Stimulated activated CD8-positive, alpha-beta memory T cell treated with anti-CD3 and anti-CD28 coated beads, Interleukin-4, amount 100 ng/mL, for 24 hours (primary cell): ENCODE results near the gene SNORC.
"Not testable (repeated sequence)": the region's sequence is repeated elsewhere in the genome, so short reads cannot be mapped to it uniquely, and the experiment has no call there.

Experiments
- DNase-seq: peaks from one replicate; pipeline ENCODE4 v3.0.0-alpha.2; 2020; ENCODE audit warnings: low read depth

The SNORC gene

DNA sequence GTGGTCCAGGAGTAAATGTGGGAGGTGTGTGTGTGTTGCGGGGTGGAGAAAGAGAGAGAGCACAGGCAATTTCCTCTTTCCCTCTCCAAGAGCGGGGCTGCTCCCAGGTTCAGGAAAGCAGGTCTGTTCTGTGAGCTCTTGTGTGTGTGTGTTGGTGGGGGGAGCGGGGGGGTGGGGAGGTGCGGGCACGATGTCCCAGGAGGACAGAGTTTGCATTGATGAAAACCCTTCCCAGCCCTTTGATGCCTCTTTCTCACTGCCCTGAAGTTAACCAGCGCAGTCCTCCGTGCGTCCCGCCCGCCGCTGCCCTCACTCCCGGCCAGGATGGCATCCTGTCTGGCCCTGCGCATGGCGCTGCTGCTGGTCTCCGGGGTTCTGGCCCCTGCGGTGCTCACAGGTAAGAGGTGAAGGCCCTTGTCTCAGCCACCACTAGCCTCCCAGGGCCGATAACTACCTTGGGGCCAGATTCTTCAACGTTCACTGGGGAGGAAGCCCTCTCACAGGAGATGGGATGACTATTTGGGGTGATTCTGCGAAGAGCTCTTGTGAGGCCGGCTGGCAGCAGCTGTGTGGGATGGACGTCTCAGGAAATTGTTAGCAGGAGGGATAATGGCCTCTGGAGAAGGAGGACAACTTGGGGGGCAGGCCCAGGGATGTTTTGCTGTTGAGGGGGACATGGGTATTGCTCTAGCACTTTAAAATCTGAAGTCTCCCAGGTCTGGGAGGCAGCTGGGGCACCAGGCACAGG lies at the start of gene SNORC:
Gene SNORC, plus strand, starts transcription at position 247 of the 748 bp plus-strand sequence. Its CDS starts 78 bp downstream, at position 325.
- DNase-seq: no peak

DNA sequence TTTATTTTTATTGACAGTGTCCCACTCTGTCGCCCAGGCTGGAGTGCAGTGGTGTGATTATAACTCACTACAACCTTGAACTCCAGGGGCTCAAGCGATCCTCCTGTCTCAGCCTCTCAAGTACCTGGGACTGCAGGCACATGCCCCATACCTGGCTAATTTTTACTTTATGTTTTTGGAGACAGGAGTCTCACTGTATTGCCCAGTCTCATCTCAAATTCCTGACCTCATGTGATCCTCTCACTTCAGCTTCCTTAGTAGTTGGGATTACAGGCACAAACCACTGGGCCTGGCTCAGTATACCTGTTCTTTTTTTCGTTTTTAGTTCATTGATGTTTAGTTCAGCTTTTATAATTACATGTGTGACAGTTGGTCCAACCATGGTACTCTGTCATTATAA lies 40.1 kb upstream of the SNORC start:
- no peak for DNase-seq

DNA sequence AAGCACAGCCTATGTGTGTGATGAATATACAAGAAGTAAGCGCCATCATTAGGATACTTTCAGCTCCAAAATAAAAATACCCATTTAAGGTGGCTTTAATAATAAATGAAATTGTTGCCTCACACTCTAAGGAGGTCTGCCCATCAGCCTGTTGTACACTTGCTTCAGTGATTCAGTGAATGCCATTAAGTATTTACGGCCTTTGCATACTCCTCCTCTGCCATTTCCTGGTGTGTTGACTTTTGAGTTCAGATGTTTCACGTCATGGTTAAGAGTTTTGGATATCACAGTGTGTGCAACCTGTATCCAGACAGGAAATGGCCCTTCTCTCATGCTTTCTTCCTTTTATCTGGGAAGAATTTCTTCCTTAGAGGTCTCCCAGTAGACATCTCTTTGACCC lies 38.6 kb upstream of the SNORC start:
- no peak for DNase-seq

DNA sequence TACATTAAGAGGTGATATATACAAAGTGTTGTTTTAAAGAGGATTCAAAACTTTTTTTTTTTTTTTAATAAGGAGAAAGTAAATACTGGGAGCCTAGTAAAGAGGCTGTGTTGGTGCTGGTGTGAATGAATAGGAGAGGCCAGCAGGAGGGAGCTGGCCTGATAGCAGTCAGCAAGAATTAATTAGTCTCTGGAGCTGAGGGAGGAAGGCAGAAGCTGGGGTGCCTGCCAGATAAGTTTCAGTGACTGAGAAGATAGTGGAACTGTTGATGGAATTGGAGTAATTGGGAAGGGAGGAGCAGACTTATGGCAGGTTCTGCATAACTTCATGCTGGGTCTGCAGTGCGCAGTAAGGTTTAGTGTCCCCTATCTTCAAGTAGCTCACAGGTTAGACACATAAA lies 36.2 kb upstream of the SNORC start:
- DNase-seq: no peak

DNA sequence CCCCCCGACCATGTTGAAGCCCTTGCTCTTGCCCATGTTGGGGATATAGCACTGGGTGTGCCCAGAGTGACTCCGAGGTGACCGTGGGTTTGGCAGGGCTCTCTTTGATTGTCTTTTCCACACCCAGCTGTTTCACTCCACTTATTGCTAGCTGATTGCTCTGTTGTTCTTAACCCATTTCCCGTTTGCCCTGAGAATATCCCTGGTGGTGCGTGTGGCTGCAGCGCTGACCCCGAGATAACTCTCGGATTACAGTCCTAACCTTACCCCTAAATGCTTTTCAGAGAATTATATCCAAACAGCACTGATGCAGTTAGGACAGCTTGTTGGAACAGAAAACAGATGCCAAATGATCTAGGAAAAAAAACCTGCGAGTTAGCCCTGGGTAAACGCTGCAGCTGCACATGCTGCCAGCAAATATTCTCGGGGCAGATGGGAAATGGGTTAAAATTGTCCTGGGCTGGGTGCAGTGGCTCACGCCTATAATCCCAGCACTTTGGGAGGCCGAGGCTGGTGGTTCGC lies 34.3 kb upstream of the SNORC start:
- DNase-seq: no peak

DNA sequence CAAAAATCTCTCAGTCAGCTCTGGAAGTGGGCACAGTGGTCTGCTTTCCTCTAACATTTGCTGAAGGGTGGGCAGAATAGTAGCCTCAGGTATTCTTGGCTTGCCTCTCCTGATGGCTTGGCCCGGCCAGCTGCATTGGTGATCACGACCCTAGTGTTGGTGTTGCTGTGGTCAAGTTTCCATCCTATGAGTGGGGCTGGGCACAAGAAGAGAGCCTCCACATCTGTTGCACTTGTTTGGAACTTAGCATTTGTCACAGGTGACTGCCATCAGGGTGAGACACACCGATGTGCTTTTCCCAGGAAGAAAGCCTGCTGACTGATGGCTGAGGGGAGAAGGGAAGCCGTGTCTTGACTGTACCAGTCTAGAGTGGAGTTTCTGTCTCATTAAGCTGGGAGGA lies 33.1 kb upstream of the SNORC start:
- DNase-seq: no peak

DNA sequence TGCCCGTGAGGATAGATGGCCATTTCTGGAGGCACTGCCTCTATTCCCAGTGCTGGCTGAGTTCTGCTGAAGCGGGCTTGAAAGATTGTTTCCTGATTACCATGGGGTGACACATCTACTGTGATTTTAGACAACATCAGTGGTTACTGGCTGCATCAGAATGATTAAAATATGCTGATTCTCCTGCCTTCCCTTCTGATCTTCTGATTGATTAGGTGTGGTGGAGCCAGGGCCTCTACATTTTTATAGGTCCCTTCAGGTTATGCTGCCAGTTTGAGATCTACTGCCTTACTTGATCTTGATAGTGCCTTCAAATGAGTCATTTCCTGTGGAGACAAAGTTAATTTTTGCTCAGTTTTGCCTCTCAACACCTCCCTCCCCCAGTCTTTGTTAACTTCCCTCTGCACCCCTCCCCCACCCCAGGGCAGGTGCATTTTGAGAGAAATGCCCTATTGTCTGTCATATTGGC lies 31.6 kb upstream of the SNORC start:
- peak; percentile 41 for DNase-seq

DNA sequence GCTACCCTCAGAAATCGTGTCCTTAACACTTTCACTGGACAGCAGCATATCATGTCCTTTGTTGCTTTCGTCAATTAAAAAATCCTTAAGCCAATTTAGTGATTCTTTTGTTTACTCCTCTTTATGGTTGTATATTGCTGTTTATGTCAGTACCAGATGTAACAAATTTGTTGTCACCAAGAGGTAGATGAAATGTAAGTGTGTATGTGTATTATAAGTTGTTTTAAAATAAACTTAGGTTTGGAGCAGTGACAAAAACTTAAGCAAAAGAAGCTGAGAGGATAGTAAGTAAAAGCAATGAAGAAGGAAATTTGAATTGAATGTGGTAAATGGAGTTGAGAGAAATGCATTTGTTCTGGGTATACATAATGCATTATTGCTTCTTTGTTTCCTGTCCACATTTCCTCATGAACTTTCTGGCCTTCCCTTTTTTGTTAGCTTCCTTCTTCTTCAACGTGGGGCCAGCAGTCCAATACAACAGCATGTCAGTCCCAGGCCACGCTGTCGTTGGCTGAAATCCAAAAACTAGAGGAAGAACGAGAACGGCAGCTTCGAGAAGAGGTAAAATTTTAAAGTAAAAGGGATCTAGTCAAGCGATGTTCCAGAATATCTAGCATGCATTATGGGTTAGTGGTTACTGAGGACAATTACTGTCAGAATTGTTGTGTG lies 30.5 kb upstream of the SNORC start:
- no peak for DNase-seq

DNA sequence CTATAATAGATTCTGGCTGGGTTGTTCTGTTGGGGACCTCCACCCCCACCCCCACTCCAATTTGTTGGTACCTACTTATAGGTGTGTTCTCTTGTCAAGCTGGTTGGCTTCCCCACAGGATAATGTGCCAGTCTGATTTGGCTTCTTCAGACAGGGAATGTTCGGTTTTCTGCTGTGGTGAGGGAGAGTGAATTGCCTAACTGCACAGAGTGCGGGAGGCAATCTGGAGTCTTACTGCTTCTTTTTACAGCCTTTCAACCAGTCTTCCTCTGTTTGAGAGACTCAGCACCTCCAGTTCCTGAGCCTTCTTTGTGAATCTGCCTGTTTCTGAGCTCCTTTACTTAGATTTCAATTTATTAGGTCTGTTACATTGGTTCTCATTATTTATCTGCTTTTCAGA lies 27.4 kb upstream of the SNORC start:
- no peak for DNase-seq

DNA sequence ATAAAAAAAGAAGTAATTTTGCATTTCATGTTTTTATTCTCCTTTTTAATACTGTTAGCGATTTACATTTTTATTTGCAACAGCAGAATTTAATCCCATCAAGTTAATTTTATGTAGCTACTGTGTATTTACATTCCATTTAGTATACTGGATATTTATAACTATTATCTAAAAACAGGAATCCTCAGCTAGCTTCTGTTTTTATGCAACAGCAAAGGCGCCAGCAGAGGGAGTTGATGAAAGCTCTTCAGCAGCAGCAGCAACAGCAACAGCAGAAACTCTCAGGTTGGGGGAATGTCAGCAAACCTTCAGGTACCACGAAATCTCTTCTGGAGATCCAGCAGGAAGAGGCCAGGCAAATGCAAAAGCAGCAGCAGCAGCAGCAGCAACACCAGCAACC lies 26.2 kb upstream of the SNORC start:
- DNase-seq: no peak

DNA sequence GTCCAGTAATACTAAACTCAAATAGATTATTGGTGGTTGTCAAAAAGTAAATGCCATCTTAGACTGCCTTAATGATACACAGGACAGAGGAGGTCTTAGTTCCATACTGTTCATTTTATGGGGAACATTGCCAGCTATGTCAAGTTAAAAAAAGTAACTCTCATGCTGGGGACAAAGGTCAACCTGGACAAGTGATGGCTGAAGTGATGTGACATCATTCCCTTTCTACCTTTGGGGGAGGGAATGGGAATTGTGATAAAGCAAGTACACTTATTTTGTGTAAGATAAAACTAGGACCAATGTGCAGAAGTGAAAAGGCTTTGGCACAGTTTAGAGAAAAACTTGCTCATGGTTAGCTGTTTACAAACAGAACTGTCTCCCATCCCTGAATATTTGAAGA lies 24.0 kb upstream of the SNORC start:
- DNase-seq: no peak

DNA sequence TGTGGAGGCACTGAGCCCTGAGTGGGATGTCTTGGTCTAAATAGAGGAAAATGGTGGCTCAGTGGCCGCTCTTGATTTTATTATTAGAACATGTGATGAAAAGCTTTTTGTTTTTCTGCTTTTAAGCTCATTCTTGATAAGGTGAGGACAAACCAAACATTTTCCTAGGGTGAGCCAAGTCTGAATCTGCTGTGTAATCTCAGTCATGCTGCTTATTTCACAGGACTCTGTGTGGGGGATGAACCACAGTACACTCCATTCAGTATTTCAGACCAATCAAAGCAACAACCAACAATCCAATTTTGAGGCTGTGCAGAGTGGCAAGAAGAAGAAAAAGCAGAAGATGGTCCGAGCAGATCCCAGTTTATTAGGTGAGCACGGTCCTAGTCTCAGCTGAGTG lies 20.0 kb upstream of the SNORC start:
- DNase-seq: no peak

DNA sequence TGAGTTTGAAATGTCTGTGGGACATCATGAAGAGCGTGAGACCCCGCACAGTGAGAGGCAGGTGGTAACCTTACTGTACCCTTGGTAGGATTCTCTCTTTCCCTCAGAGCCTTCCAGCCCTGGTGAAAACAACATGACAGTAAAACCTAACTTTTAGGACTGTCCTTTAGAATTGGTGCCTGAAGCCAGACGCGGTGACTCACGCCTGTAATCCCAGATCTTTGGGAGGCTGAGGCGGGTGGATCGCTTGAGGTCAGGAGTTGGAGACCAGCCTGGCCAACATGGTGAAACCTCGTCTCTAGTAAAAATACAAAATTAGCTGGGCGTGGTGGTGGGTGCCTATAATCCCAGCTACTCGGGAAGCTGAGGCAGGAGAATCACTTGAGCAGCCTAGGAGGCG lies 18.0 kb upstream of the SNORC start:
- DNase-seq: not testable (repeated sequence)

DNA sequence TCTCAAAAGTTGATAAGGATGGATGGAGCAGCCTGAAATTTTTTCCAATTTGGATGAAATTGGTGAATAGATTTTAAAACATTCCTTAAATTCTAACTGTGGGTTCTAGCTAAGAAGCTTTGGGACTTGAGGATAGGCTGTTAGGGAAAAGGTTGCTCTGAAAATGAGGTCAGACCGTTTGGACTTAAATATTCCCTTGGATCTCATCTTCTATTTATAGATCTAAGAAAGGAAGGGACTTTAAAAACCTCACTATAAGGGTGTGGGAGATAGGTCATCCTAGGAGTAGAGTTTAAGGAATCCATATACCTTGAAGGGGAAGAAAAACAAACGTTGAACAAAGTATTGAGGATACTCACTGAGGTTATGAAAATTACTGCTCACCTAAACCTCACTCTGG lies 17.4 kb upstream of the SNORC start:
- no peak for DNase-seq

DNA sequence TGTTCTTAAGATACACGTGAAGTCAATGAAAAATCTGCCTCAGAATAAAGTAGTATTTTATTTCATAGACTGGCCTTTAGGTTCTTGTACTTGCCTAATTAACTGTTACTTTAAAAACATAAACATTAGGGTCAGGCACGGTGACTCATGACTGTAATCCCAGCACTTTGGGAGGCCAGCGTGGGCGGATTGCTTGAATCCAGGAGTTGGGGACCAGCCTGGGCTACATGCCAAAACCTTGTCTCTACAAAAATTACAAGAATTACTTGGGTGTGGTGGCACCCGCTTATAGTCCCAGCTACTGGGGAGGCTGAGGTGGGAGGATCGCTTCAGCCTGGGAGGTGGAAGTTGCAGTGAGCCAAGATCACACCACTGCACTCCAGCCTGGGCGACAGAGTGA lies 16.0 kb upstream of the SNORC start:
- DNase-seq: no peak

DNA sequence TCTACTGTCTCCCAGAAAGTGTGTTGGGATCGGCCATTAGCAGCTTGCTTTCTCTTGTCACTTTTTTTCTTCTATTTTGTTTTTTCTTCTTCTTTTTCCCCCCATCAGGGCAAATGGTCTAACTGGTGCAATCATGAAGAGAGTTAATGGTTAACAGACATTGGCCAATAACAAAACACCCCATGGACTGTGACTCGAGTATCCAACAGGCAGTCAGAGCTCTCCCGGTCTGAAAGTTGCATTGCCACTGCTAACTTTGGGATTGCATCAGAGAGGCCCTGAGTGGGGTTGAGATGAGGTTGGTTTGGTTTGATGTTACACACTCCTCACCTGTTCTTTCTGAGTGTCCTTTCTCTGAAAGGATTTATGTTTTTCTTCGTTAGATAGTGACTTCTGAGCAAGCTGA lies 12.9 kb upstream of the SNORC start:
- DNase-seq: no peak

DNA sequence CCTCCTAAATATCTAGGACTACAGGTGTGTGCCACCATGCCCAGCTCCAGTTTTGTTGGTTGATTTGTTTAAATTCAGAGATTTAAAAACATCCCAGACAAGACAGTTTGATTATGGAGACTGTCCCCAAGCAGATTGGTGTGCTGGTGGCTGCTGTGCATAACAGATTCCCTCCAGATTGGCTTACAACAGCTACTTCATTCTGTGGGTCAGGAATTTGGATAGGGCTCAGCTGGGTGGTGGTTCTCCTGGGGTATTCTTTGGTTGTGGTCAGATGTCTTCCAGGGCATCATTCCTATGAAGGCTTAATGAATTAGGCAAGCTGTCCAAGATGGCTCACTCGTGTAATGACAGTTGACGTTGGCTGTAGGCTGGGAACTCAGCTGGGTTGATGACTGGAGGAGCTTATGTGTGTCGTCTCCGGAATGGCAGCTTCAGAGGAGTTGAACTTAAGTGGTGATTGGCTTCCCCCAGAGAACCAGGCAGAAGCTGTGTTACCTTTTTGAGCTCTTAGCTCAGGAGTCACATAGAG lies 10.6 kb upstream of the SNORC start:
- no peak for DNase-seq

DNA sequence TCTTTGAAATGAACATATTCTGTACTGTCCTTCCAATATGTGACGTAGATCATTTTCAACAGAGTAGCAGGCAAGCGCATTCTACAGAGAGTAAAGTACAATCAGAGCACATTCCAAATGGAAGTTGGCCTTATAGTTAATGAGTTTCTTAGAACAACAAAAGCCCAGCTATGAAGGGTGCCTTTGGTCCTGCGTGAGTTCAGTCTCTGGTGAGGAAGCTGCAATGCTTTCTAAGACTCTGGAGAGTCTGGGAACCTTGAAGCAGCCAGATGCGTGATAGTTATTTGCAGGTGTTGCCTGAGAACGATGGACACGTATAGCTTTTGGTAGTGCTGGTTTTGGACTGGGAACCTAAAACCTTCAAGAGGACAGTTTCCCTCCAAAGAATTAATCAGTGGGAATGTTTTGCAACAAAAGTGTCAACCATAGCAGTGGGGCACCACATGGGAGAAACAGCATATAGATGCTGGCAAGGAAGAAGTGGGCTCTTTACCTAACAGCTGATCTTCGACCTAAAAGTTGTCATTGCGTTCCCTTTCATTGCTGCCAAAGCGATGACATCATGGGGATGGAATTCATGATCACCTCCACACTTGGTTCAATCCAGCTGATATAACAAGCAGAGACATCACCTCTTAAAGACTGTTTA lies 9.3 kb upstream of the SNORC start:
- DNase-seq: no peak

DNA sequence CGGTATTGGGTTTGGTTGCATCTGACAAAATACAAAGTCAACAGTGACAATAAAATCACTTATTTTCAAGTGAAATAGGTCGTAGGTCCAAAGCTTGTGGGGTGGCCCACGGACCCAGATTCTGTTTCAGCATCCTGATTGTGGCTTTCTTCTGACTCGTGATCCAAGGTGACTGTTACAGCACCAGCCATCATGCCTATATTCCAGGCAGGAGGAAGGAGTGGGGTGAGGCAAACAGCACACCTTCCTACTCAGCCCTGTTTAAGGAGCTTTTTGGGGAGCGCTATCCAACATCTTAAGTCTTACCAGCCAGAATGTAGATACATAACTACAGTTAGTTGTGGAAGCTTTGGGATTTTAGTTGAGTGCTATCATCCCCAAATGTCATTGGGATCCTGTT lies 8.7 kb upstream of the SNORC start:
- no peak for DNase-seq

DNA sequence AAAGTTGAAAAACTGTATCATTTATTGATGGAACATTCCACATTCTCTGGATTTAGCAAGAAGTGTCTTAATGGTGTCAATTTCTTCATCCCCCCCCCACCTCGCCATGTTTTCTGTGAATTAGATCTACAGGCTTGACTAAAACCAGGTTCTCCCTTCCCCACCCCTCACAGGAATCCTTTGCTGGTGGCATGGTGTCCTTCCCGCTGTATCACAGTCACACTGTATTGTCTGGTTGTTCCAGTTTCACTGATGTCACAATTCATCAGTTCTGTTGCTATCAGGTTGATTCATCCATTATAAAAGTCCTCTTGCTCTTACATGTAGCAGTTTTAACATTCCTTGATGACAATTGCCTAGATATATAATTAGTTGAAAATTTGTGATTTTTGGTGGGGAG lies 6.1 kb upstream of the SNORC start:
- DNase-seq: no peak

DNA sequence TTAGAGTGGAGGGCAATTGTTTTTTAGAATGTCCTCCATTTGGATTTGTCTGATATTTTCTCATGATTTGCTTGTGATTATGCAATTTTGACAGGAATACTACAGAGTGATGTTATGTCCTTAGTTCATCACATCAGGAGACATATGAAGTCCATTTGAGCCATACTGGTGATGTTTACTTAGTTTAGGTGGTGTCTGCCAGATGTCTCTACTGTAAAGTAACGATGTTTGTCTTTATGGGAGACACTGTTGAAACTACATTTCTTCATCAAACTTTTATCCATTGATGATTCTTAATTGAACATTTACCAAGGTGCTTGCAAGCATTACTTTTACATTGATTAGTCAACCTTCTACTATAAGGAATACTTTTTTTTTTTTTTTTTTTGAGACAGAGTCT lies 4.9 kb upstream of the SNORC start:
- DNase-seq: no peak

DNA sequence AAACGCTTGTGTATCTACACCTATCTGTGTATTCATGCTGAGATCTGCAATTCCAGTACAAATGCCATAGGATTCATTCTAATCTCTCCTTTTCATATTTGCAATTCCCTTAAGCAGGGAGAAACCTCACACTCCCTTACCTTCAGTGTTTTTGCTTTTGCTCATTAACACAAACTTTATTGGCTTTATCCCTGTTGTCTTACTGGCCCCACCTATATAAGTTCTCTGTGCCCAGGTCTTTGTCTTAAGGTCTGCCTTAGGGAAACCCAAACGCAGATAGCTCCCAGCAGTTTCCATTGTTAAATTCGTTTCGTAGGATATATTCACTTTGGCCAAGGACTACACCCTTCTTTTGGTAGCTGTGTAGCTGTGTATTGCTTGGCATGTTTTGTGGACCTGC lies 4.0 kb upstream of the SNORC start:
- DNase-seq: no peak
